Activated CD8-positive, alpha-beta memory T cell treated with anti-CD3 and anti-CD28 coated beads, Interleukin-2, amount 50 U/mL, for 1 hour (primary cell): ENCODE results near the gene ALKBH8.
"Not testable (repeated sequence)": the region's sequence is repeated elsewhere in the genome, so short reads cannot be mapped to it uniquely, and the experiment has no call there.

Experiments used
- DNase-seq: peaks from one replicate; pipeline ENCODE4 v3.0.0-alpha.2; 2020; ENCODE audit errors: extremely low read depth

Gene ALKBH8

DNA sequence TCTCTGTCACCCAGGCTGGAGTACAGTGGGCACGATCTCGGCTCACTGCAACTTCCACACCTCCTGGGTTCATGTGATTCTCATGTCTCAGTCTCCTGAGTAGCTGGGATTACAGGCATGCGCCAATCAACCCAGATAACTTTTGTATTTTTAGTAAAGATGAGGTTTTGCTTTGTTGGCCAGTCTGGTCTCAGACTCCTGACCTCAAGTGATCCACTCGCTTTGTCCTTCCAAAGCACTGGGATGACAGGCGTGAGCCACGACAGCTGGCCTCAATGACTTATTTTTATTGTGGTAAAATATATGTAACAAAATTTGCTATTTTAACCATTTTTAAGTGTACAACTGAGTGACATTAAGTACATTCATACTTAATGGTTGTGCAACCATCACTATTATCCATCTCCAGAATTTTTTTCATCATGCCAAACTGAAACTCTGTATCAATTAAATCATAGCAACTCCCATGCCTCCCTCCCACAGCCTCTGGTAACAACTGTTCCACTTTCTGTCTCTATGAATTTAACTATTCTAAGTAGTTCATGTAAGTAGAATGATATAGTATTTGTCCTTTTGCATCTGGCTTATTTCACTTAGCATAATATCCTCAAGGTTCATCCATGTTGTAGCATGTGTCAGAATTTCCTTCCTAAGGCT lies 57.2 kb downstream of the ALKBH8 start:
- DNase-seq, result no peak

DNA sequence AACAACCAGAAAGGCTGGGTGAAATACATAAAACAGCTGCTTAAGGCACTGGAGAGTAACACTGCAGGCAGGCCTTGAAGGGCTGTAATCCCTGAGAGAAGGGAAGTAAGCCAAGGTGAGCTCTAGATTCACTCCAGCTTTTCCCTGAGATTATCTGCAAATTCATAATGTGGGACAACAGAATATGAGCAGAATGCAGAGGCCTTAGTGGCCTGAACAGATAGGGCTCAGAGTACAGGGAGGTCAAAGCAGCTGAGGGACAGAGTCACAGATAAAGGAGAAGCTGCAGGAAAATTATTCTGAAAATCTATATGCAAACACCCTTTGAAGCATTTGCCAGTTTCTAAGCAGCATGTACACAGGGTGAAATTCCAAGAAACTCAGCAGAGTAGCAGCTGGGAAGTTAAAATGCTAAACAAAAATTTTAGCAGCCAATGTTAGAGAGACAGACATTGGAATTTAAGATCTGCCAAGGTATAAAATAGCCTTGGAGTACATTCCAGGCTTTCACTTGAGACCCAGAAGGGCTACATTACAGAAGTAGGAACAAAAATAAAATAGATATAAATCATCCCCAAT lies 59.8 kb downstream of the ALKBH8 start:
- DNase-seq, result no peak

DNA sequence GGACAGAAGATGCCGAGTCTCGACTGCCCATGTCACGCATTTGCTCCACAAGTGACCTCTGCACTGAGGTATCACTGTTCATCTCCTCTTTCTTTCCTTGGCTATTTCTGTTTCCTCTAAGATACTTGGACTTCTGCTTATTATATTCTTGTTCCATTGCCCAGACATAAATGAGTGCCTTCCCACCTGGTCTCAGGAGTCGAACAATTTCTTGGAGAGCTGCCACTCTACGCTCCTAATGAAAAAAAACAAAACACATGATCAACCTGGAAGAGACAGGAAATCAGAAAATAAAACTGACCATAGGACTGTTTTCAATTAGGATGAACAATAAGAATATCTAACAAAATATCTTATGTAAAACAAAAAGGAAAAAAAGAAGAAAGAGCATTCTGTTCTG lies 60.6 kb downstream of the ALKBH8 start:
- no peak for DNase-seq

DNA sequence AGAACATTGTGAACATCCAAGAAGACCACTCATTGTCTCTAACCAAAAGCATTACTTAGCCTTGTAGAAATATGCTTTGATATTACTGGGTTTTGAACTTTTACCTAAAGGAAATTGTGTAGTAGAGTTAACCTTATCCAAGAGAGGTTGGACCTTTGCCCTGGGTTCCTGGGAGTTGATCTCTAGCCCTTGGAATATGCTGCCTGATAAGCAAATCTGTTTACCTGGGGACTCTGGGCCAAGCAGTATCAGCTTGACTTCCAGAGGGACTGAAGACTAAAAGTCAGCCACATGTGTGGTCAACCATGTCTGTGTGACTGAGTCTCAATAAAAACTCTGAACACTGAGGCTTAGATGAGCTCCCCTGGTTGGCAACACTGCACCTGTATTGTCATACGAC lies 63.8 kb downstream of the ALKBH8 start:
- DNase-seq, result no peak

GRCh38 chr11:107497371-107497770 lies 68.2 kb downstream of the ALKBH8 start:
- DNase-seq, result not testable (repeated sequence)

- no peak for DNase-seq
These were observed 69.5 kb downstream of the ALKBH8 start for GRCh38 chr11:107496011-107496410.

- no peak for DNase-seq
These were observed 71.5 kb downstream of the ALKBH8 start for GRCh38 chr11:107494055-107494454.

DNA sequence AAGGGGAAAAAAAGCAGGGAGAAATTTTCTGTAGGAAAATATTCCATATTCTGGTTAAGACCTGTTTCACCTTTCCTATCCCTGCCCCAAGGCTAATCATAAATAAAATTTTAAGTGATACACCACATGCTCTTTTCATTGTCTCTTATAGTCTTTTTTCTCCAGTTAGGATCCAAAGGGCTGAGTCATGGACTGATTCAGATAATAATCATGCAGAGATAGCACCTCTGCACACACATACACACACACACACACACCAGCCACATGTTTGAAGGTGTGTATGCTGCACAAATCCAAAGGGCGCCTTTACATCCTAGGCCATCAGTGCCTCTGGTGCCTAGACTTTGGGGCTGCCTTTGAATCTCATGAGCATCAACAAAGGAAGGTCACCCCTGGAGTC lies 72.4 kb downstream of the ALKBH8 start:
- no peak for DNase-seq

- no peak for DNase-seq
These were observed 74.7 kb downstream of the ALKBH8 start for GRCh38 chr11:107490836-107491235.

DNA sequence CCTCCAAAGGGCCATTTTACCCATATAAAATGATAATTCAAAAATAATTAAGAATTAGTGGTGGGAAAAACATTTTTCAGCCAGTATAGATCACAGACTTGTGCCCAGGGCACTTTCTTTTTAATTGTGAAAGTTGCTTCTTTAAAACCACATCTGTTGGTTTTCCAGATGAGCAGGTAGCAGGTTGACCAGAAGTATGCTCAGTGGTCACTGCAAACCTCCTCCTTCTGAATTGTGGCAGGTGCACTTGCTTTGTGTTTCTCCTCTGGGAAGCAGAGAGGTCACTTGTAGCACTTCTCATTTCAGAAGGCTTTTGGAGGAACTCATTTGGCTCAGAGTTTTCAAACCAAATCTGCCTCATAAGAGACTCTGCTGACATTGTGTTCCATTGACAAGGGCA lies 83.3 kb downstream of the ALKBH8 start:
- no peak for DNase-seq

DNA sequence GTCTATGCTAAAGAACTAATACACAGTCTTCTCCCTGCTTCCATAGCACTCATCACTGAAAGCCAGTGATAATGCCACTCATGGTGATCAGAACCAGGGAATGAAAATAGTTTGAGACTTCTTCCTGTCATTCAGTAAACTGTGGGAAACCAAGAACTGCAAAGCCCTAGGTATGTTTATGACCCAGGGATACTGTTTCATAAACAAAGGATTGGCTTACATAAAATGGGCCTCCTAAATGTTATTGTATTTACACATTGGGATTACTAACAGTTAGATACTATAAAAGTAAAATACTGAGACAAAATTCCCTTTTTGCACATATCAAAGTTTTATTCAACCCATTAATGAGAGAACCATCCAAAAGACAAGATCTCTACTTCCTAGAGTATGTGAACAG lies 86.6 kb downstream of the ALKBH8 start:
- no peak for DNase-seq

- no peak for DNase-seq
These were observed 87.7 kb downstream of the ALKBH8 start for GRCh38 chr11:107477820-107478219.

GRCh38 chr11:107473792-107474191 lies 91.7 kb downstream of the ALKBH8 start:
- no peak for DNase-seq

DNA sequence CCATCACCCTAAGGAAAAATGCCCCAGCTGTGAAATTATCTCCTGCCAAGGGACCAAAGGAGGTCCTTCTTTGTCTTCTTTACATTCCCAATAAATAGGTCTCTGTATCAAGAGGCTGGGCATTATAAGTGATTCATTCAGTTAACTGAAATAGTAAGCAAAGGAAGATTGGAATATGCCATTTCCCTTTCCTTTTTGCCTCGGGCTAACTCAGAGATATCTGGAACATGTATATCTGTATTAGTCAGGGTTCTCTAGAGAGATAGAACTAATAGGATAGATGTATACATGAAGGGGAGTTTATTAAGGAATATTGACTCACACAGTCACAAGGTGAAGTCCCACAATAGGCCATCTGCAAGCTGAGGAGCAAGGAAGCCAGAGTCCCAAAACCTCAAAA lies 92.6 kb downstream of the ALKBH8 start:
- no peak for DNase-seq

GRCh38 chr11:107468596-107468995 lies 96.9 kb downstream of the ALKBH8 start:
- DNase-seq, result no peak

GRCh38 chr11:107467696-107468095 lies 97.8 kb downstream of the ALKBH8 start:
- DNase-seq, result no peak

DNA sequence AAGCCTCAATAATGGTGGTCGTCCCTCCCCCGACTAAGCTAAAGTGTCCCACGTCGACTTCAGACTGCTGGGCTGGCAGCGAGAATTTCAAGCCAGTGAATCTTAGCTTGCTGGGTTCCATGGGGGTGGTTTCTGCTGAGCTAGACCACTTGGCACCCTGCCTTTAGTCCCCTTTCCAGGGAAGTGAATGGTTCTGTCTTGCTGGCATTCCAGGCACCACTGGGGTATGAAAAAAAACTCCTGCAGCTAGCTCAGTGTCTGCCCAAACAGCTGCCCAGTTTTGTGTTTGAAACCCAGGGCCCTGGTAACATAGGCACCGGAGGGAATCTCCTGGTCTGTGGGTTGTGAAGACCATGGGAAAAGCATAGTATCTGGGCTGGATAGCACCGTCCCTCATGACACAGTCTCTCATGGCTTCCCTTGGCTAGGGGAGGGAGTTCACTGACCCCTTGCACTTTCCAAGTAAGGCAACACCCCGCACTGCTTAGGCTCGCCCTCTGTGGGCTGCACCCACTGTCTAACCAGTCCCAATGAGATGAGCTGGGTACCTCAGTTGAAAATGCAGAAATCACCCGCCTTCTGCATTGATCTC lies 99.2 kb downstream of the ALKBH8 start:
- not testable (repeated sequence) for DNase-seq

DNA sequence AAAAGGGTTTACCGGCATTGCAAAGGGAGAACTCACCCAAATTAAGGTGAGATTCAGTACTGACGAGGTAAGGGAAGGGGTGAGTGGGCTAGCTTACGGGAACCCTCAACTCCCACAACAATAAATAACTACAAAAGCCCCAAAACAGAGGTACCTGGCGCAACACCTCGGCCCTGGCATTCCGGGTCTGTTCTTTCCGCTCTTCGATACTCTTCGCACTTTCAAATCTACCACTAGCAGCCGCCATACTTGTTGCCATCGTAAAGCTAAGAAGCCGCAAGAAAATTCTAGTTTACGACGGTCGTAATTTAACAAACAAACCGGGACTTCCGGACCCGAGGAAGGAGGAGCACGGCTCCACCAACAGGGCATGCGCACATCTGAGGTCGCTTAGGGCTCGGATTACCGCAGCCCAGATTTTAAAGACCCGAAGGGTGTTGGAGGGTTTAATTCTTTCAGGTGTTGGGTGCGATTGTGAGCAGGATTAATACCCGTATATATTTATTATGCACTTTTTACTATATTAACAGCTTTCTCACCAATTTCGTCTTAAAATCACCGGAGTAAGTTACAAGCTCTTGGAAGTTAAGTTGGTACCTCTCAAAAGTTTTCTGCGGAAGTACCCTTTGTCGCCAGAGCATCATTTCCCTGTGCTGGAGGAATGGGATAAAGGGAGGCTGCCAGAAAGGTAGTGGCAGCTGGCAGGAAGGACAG lies 107.8 kb downstream of the ALKBH8 start, which contains the start of gene CWF19L2:
Gene CWF19L2, minus strand, starts transcription at position 268 of the 714 bp plus-strand sequence. Its CDS starts 9 bp downstream, at position 259.
- DNase-seq, result peak; percentile 82

DNA sequence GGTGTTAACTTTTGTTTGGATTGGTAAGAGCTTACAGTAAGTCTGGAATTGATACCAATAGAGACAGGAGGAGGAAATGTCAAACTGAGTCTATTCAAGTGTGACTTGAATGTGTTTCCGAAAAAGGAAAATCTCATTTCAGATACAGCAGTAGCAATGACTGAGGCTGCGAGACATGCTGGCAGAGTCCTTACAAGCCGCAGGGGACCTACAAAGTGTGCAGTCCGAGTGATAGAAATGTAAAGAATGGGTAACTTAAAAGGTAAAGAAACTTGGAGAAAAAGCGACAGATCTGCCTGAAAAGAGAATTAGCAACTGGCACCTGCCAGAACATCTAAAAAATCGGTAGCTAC lies 108.4 kb downstream of the ALKBH8 start:
- no peak for DNase-seq

DNA sequence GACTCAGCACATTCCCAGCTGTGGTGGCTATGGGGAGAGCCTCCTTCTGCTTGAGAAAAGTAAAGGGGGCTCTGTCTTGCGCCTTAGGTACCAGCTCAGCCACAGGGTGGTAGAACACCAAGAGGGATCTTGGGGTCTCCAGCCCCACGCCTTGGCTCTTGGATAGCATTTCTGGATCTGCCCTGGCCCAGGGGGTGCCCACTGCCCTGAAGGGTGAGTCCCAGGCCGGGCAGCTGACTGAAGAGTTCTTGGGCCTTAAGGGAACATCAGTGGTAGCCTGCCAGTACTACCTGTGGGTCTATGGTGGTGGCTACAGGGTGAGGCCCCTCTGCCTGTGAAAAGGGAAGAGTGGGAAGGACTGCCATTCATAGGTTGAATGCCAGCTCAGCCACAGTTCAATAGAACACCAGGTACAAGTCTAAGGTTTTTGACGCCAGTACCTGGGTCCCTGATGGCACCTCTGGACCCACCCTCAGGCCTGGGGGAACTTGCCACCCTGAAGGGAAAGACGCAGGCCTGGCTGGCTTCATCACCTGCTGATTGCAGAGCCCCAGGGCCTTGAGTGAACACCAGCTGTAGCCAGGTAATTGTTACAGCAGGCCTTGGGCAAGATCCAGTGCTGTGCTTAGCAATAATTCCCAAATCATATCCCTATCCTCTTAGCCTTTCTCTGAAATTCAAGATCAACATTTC lies 111.8 kb downstream of the ALKBH8 start:
- DNase-seq, result no peak
